Activated T-helper 2 cell treated with anti-CD3 and anti-CD28 coated beads, Interferon-gamma antibody, Interleukin-2, Interleukin-4, amounts not matched to agents 10 μg/mL and 5 μg/mL and 100 μg/mL, durations not matched to agents 14 hours and 24 hours and 36 hours (primary cell): ENCODE measurements around the gene TSPEAR. TPM values are rescaled to one million over a fixed set of nuclear protein-coding genes. Genes with fewer than 3 reads are reported as not detected.

ENCODE experiments used
- DNase-seq: peaks from one replicate; pipeline ENCODE4 v3.0.0; 2021; ENCODE audit warnings: low spot score
- H3K27ac Mint-ChIP-seq: one replicate; pipeline ENCODE4 v1.8.0; 2021; ENCODE audit warnings: mixed read lengths
- H3K27me3 Mint-ChIP-seq: one replicate; pipeline ENCODE4 v1.8.0; 2021; ENCODE audit warnings: low read depth, mixed read lengths
- H3K36me3 Mint-ChIP-seq: one replicate; pipeline ENCODE4 v1.8.0; 2021; ENCODE audit warnings: low read depth, mixed read lengths
- H3K4me1 Mint-ChIP-seq: one replicate; pipeline ENCODE4 v1.8.0; 2021; ENCODE audit warnings: low read depth, mixed read lengths
- H3K4me3 Mint-ChIP-seq: one replicate; pipeline ENCODE4 v1.8.0; 2021; ENCODE audit warnings: low read depth, mild to moderate bottlenecking, moderate library complexity, mixed read lengths
- H3K9me3 Mint-ChIP-seq: one replicate; pipeline ENCODE4 v1.8.0; 2021; ENCODE audit warnings: mixed read lengths
- intact Hi-C: fragments of 100-400 bp; cut with micrococcal nuclease; formaldehyde crosslinking; loops from one replicate; pipeline ENCODE4 v1.15.1; 2023
- total RNA-seq: library from RNA; stranded (reverse); gene quantifications from 2 replicates; pipeline ENCODE4 v1.2.3, GENCODE V29; 2022

Gene TSPEAR
- total RNA-seq, 1 donor from 2014 or later, result not detected

DNA sequence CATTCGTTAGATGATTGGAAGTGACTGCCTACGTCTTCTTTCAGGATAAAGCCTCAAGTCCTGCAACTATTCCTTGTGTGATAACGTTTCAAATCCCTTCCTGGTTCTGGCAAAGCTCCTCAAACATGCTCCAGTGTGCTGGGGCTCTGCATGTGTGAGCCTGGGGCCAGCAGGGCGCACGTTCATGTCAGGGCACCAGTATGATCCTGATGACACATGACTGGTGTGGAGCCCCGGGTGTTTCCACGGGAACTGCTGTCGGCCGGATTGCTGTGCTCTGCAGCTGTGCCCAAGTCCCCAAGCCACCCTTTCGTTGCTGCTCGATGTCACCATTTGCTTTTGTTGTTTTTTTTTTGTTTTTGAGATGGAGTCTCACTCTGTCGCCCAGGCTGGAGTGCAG lies 192.7 kb downstream of the TSPEAR start:
- no peaks in the 10 kb centered on the region for H3K36me3 Mint-ChIP-seq
- H3K4me3 Mint-ChIP-seq, result no peak overlapping the region
- H3K27ac Mint-ChIP-seq, result no peak overlapping the region
- peaks cover 4% of the 10 kb centered on the region for H3K4me1 Mint-ChIP-seq
- no peak for DNase-seq
- intact Hi-C loops, result no loop called here
- no peaks in the 10 kb centered on the region for H3K27me3 Mint-ChIP-seq
- H3K9me3 Mint-ChIP-seq, result no peaks in the 10 kb centered on the region

DNA sequence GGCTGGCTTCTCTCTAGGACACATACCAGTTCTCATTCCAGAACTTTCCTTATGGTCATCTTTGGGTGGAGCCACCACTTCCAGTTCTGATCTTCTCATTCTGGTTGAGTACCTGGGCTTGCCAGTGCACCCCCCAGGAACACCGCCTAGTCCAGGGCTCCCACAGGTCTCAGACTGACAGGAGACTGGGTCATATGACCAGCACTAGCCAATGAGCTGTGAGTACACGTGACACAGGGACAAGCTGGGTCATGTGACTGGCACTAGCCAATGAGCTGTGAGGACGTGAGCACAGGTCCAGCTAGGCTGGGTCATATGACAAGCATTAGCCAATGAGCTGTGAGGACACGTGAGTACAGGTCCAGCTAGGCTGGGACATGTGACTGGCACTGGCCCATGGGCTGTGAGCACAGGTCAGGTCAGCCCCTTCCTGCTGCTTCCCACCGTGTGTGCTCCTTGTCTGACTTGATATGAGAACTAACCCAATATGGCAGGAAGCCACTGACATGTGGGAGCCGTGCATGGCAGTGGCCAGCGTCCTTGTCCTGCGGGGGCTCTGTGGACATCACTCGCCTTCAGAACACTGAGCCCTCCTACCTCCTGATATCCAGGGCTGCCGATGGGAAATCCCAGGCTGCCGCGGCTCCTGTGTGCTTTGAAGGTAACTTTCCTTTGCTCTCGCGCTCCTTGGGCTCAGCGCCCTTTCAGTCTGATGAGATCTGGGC lies 194.0 kb downstream of the TSPEAR start:
- Mint-ChIP-seq H3K36me3 (no peaks in the 10 kb centered on the region), H3K9me3 (no peaks in the 10 kb centered on the region), H3K4me1 (peaks cover 4% of the 10 kb centered on the region), H3K4me3 (peak overlapping the region; percentile 52), H3K27ac (no peak overlapping the region), H3K27me3 (no peaks in the 10 kb centered on the region)
- intact Hi-C loops, result no loop called here
- DNase-seq, result peak; percentile 33

DNA sequence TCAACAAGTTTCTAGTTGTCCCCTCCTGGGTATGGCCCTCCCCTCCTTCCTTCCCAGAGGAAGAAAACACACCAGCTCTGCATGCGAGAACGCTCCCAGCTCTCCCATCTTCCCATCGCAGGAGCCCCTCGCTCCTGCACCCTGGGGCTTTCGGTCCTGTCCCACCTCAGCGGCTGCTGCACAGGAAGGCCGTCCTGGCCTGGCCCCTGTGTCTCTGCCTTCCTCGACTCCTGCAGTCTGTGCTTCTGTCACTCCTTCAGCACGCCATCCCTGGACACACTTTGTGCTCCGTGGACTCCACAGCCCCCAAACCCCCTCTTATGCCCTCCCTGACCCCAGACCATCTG lies 194.6 kb downstream of the TSPEAR start:
- H3K27me3 Mint-ChIP-seq, result no peaks in the 10 kb centered on the region
- H3K27ac Mint-ChIP-seq, result no peak overlapping the region
- no peaks in the 10 kb centered on the region for H3K9me3 Mint-ChIP-seq
- intact Hi-C loops, result no loop called here
- peaks cover 4% of the 10 kb centered on the region for H3K4me1 Mint-ChIP-seq
- no peak overlapping the region for H3K4me3 Mint-ChIP-seq
- H3K36me3 Mint-ChIP-seq, result no peaks in the 10 kb centered on the region
- DNase-seq, result no peak

DNA sequence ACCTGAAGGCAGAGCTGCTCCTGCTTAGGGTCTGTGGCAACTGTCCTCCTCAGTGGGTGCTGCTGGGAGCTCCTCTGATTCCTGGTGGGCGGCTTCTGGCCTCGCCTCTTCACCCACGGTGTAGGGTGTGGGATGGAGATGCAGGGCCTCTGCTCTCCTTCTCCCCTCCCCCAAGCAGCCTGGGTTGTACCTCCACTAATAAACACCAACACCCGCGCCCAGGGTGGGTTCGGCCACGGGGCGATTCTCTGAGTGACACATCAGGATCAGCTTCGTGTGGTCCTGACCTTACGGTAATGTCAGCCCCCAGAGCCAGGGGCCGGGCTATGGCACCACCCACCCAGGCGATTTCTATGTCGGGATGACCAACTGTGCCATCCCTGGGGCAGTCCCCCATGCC lies 195.0 kb downstream of the TSPEAR start:
- Mint-ChIP-seq H3K9me3 (no peaks in the 10 kb centered on the region), H3K4me3 (no peak overlapping the region), H3K27me3 (no peaks in the 10 kb centered on the region), H3K27ac (no peak overlapping the region), H3K36me3 (no peaks in the 10 kb centered on the region), H3K4me1 (peaks cover 4% of the 10 kb centered on the region)
- DNase-seq, result no peak
- intact Hi-C loops, result no loop called here

DNA sequence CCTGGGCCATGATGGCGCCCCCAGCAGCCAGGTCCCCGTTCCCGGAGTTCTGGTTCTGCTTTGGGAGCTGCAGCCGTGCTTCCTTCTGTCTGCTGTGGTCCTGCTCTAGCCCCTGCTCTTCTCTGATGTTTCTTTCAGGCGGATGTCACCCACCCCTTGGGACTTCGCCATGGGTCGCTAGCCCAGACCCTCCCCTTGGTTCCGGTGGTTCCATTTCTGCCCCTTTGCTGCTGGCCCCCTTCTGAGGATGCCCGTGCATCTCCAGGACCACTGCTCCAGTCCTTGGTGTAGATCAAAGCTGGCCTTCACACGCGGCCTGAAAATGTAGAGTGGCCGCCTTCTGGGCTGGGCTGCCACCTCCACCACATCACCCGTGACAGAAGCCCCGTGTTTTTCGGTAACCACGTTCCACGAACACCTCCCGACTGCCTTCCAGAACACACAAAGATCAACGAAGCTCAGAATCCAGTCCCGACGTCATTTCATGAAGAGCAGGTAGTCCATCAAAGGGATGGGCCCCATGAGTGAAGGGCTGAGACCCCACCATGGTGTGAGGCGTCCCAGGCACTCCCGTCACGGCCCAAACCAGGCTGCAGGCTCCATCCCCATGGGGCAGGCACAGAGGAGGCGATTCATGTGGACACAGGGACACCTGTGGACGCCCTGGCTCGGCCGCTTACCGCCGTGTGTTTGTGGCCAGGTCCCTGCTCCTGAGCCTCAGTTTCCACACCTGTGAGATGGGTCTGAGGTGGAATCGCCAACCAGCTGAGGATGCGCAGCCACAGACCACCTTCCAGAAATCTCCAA lies 195.8 kb downstream of the TSPEAR start:
- Mint-ChIP-seq H3K9me3 (no peaks in the 10 kb centered on the region), H3K27ac (no peak overlapping the region)

DNA sequence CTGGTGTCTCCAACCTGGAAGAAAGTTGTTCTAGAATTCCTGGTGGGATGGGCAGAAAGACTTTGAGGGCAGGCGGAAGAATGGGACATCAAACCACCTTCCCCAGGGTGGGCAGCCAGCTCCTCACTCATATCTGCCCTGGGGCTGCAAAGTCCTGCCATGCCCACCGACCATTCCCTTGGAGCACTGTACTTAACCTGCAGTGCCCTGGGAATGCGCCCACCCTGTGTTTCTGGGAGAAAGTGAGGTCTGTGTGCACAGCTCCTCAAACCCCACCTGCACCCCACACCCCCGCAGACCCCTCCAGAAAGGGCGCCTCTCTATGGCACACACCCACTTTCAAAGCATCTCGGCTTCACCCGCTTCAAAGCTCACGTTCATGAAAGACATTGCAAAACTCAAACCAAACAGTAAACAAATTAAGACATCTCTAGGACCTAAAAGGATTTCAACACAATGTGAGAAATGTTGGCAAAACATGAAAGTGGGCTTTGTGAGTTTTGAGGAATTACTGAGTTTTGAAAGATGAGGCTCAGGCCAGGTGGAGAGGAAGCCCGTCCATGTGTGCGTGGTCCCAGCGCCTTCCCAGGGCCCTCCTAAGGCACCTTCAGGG lies 196.5 kb downstream of the TSPEAR start:
- H3K36me3 Mint-ChIP-seq, result no peaks in the 10 kb centered on the region
- no peak overlapping the region for H3K4me3 Mint-ChIP-seq
- intact Hi-C loops, result no loop called here
- H3K27ac Mint-ChIP-seq, result no peak overlapping the region
- DNase-seq, result no peak
- H3K9me3 Mint-ChIP-seq, result no peaks in the 10 kb centered on the region
- H3K4me1 Mint-ChIP-seq, result peaks cover 4% of the 10 kb centered on the region
- no peaks in the 10 kb centered on the region for H3K27me3 Mint-ChIP-seq

More for the DNA sequence above, 195.8 kb downstream of the TSPEAR start:
- no peaks in the 10 kb centered on the region for H3K36me3 Mint-ChIP-seq
- no peaks in the 10 kb centered on the region for H3K27me3 Mint-ChIP-seq
- peaks cover 4% of the 10 kb centered on the region for H3K4me1 Mint-ChIP-seq
- intact Hi-C loops, result no loop called here
- DNase-seq, result no peak
- H3K4me3 Mint-ChIP-seq, result no peak overlapping the region

DNA sequence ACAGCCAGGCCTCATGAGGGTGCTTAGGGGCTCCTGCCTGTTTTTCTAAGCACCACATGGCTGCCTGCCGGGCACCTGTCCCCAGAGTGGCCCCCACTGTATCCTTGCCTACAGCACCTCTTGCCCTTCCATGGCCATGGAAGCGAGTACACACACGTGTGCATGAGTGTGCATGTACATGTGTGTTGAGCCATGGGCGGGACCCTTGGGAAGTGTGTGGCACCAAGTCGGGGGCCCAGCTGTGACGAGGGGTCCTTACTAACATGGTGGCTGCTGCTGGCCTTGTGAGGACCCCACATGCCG lies 197.2 kb downstream of the TSPEAR start:
- no peaks in the 10 kb centered on the region for H3K27me3 Mint-ChIP-seq
- H3K36me3 Mint-ChIP-seq, result no peaks in the 10 kb centered on the region
- H3K27ac Mint-ChIP-seq, result no peak overlapping the region
- DNase-seq, result no peak
- H3K4me3 Mint-ChIP-seq, result no peak overlapping the region
- H3K4me1 Mint-ChIP-seq, result peaks cover 4% of the 10 kb centered on the region
- intact Hi-C loops, result no loop called here
- H3K9me3 Mint-ChIP-seq, result no peaks in the 10 kb centered on the region

DNA sequence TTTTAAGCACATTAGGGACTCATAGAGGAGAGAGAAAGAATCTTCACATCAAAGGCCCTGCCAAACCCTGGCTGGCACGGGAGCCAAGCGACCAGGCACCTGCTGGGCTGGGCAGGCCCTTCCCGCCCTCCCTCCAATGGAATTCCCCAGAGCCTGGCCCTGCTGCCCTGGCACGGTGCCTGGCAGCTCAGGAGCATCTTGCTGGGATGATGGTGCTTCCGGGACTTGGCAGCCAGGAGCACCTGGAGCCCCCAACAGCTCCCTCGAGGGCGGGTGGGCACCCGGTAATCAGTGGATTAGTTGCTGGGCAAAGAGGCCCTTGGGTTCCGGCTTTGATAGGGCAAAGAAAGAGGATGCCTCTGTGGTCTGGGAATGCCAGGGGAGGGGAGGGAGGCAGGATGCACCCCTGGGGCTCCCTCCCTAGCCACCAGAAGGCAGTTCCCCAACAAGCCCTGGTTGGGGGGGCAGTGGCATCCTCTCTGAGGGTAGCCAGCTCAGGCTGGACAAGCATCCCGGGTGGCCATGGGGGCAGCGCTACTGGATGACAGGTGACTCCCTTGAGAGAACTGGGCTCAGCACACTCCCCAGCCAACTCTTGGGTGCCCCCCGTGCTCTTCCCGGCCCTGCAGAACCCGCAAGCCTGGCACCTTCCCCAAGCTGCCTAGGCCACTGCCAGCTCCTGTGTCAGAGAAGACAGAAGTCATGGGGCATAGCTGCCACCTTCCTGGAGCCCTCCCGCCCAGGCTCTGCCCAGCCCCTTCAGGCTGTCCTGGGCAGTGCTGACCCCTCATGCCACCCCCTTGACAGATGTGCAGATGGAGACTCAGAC lies 197.8 kb downstream of the TSPEAR start:
- H3K27me3 Mint-ChIP-seq, result no peaks in the 10 kb centered on the region
- no peaks in the 10 kb centered on the region for H3K36me3 Mint-ChIP-seq
- intact Hi-C loops, result no loop called here
- H3K4me1 Mint-ChIP-seq, result peaks cover 4% of the 10 kb centered on the region
- DNase-seq, result no peak
- no peaks in the 10 kb centered on the region for H3K9me3 Mint-ChIP-seq
- H3K4me3 Mint-ChIP-seq, result no peak overlapping the region
- H3K27ac Mint-ChIP-seq, result no peak overlapping the region

DNA sequence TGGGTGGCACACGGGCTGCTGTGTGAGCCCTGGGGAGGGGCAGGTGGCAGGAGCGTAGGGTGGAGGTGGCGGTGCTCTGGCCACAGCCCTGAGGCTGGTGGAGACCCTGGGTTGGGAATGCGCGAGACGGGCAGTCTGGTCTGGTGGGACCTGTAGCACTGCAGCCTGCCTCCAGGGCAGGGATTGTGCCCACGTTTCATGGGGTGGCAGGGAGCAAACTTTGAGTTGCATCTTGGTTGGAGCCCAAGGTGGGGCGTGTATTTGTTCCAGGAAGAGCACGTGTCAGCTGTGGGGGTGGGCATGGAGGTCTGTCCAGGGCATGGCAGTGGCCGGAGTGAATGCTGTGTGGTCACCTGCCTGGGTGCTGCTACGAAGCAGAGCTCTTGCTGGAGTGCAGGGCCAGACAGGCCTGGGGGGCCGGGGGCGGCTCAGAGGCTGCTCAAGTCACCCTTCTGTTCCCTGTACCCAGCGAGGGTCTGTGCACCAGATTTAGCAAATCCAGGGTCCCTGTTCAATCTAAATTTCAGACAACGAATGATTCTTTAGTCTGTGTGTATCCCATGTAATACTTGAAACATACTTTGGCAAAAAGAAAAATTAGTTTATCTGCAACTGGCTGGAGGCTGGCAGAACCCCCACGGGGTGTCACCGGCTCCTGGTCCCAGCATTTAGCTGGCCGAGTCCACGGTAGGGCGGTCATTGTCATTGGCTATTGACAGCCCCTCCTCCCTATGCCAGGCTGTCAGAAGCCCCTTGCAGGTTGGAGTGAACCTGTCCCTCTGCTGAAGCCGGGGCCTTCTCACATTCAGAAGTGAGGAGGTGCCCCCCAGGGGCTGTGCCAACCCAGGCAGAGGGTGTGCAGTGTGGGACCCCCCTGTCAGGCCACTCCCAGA lies 198.6 kb downstream of the TSPEAR start:
- no peak for DNase-seq
- Mint-ChIP-seq H3K27me3 (no peaks in the 10 kb centered on the region), H3K9me3 (no peaks in the 10 kb centered on the region), H3K4me1 (no peaks in the 10 kb centered on the region), H3K27ac (no peak overlapping the region), H3K4me3 (no peak overlapping the region), H3K36me3 (no peaks in the 10 kb centered on the region)
- intact Hi-C loops, result no loop called here

DNA sequence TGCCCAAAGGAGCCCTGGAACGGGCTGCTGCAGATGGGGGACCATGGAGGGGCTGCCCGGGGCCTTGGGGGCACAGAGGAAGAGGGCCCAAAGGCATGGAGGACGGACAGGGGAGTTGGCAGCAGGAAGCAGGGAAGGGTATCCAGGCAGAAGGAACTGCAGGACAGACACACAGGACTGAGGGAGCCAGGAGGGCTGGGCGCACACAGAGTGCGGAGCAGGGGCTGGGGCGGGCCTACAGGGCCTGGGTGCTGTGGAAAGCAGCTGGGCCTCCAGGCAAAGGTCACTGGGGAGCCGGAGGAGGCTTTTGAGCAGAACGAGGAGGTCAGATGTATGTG lies 199.5 kb downstream of the TSPEAR start:
- no peak for DNase-seq
- no peak overlapping the region for H3K4me3 Mint-ChIP-seq
- H3K27me3 Mint-ChIP-seq, result no peaks in the 10 kb centered on the region
- no peaks in the 10 kb centered on the region for H3K36me3 Mint-ChIP-seq
- H3K27ac Mint-ChIP-seq, result no peak overlapping the region
- H3K9me3 Mint-ChIP-seq, result no peaks in the 10 kb centered on the region
- H3K4me1 Mint-ChIP-seq, result no peaks in the 10 kb centered on the region
- intact Hi-C loops, result no loop called here

DNA sequence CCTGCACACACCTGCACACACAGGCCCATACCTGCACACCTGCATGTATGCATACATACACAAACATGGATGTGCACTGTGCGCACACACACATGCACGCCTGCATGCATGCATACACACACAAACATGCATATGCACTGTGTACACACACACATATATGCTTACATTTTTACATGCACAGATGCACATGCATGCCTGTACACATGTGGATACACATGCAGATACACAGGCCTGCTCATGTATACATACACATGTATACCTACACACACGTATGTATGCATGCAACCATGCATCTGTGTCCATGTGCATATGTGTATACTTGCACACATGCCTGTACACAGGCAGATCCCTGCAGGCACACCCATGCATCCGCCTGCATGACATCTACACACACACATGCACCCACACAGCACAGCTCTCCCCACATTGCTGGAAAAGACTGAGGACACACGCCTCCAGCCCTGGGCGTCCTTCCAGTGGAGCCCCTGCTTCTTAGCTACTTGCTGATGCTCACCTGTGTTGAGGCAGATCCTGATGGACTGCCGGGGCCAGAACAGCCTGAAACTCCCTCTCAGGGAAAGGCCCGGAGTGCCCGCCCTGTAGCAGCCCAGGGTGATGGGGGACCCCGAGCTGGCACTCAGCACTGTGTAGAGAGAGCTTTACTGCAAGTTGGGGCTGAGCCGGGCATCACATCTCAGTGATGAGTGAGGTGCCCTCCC lies 200.0 kb downstream of the TSPEAR start:
- no peaks in the 10 kb centered on the region for H3K9me3 Mint-ChIP-seq
- no peaks in the 10 kb centered on the region for H3K4me1 Mint-ChIP-seq
- intact Hi-C loops, result no loop called here
- H3K27me3 Mint-ChIP-seq, result no peaks in the 10 kb centered on the region
- no peak for DNase-seq
- H3K36me3 Mint-ChIP-seq, result no peaks in the 10 kb centered on the region
- no peak overlapping the region for H3K27ac Mint-ChIP-seq
- no peak overlapping the region for H3K4me3 Mint-ChIP-seq
